Measurements from ENCODE around the gene MEMO1.

MEMO1 gene

GRCh38 chr2:31950946-31951562 lies 59.8 kb downstream of the MEMO1 start:
- no peak for TF ChIP-seq POU6F1 (CRISPR knock-in tag; IDR thresholded peaks at IDR 0.05; ENCODE audit: borderline replicate concordance, low read depth)
- TF ChIP-seq GLIS3 (CRISPR knock-in tag; IDR thresholded peaks at IDR 0.05): no peak
- ATAC-seq: no peak

- TF ChIP-seq ESRRG (CRISPR knock-in tag; IDR thresholded peaks at IDR 0.05): no peak
- no peak for TF ChIP-seq ISL1 (CRISPR knock-in tag; IDR thresholded peaks at IDR 0.05)
- TF ChIP-seq OSR1 (CRISPR knock-in tag; IDR thresholded peaks at IDR 0.05): no peak
- no peak for TF ChIP-seq RARB (CRISPR knock-in tag; IDR thresholded peaks at IDR 0.05)
- no peak for TF ChIP-seq CREB5 (CRISPR knock-in tag; IDR thresholded peaks at IDR 0.05; ENCODE audit: low read depth)
- no peak for TF ChIP-seq PATZ1 (CRISPR knock-in tag; IDR thresholded peaks at IDR 0.05; ENCODE audit: borderline replicate concordance)
- TF ChIP-seq ZNF565 (CRISPR knock-in tag; conservative IDR thresholded peaks at IDR 0.05; ENCODE audit: low read depth): no peak
- TF ChIP-seq CSDC2 (CRISPR knock-in tag; IDR thresholded peaks at IDR 0.05): no peak
- TF ChIP-seq ZFP30 (CRISPR knock-in tag; IDR thresholded peaks at IDR 0.05): no peak
- no peak for ATAC-seq
These were observed 62.9 kb downstream of the MEMO1 start for GRCh38 chr2:31947871-31948270.

- ATAC-seq: no peak
- TF ChIP-seq CREB5 (CRISPR knock-in tag; IDR thresholded peaks at IDR 0.05; ENCODE audit: low read depth) (no peak), POU6F1 (CRISPR knock-in tag; IDR thresholded peaks at IDR 0.05; ENCODE audit: borderline replicate concordance, low read depth) (no peak), RARB (CRISPR knock-in tag; IDR thresholded peaks at IDR 0.05) (no peak), TCF4 (CRISPR knock-in tag; IDR thresholded peaks at IDR 0.05; ENCODE audit: borderline replicate concordance) (no peak), ZC3H10 (CRISPR knock-in tag; IDR thresholded peaks at IDR 0.05) (no peak), ESRRG (CRISPR knock-in tag; IDR thresholded peaks at IDR 0.05) (no peak), GLIS3 (CRISPR knock-in tag; IDR thresholded peaks at IDR 0.05) (no peak), CSDC2 (CRISPR knock-in tag; IDR thresholded peaks at IDR 0.05) (no peak), PATZ1 (CRISPR knock-in tag; IDR thresholded peaks at IDR 0.05; ENCODE audit: borderline replicate concordance) (no peak), PPARA (CRISPR knock-in tag; IDR thresholded peaks at IDR 0.05; ENCODE audit: borderline replicate concordance) (no peak), ZNF565 (CRISPR knock-in tag; conservative IDR thresholded peaks at IDR 0.05; ENCODE audit: low read depth) (no peak), TSHZ2 (CRISPR knock-in tag; IDR thresholded peaks at IDR 0.05) (no peak), SNAI2 (CRISPR knock-in tag; IDR thresholded peaks at IDR 0.05) (no peak), ZFP3 (CRISPR knock-in tag; IDR thresholded peaks at IDR 0.05) (no peak), ISL1 (CRISPR knock-in tag; IDR thresholded peaks at IDR 0.05) (no peak), TOX (CRISPR knock-in tag; IDR thresholded peaks at IDR 0.05; ENCODE audit: borderline replicate concordance) (no peak), ZNF8 (CRISPR knock-in tag; IDR thresholded peaks at IDR 0.05) (no peak), ZNF70 (CRISPR knock-in tag; IDR thresholded peaks at IDR 0.05) (no peak), ZFP30 (CRISPR knock-in tag; IDR thresholded peaks at IDR 0.05) (no peak), CSRNP3 (CRISPR knock-in tag; IDR thresholded peaks at IDR 0.05) (no peak)
These were observed 64.0 kb downstream of the MEMO1 start for GRCh38 chr2:31946838-31947237.
